ENCODE results near the gene KRT20.

DNA sequence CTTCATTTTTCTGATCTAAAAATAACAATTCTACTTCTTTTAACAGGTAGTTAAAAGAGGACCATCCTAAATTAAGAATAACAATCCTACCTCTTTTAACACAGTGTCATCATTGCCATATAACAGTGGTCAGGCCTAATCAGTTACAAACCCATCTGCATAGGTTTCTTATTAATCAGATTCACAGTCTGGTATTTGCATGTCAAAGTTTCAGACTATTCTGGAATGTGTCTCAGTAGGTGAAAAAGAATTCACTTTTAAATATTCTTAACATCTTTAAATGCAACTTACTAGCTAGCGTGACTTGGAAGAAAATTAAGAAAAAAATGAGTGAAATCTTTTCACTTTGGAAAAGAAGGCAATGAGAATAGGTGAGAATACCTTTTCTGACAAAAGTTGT, 11.2 kb downstream of the KRT20 start:
- TF ChIP-seq, protein P1, sequence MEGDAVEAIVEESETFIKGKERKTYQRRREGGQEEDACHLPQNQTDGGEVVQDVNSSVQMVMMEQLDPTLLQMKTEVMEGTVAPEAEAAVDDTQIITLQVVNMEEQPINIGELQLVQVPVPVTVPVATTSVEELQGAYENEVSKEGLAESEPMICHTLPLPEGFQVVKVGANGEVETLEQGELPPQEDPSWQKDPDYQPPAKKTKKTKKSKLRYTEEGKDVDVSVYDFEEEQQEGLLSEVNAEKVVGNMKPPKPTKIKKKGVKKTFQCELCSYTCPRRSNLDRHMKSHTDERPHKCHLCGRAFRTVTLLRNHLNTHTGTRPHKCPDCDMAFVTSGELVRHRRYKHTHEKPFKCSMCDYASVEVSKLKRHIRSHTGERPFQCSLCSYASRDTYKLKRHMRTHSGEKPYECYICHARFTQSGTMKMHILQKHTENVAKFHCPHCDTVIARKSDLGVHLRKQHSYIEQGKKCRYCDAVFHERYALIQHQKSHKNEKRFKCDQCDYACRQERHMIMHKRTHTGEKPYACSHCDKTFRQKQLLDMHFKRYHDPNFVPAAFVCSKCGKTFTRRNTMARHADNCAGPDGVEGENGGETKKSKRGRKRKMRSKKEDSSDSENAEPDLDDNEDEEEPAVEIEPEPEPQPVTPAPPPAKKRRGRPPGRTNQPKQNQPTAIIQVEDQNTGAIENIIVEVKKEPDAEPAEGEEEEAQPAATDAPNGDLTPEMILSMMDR (optimal IDR thresholded peaks at IDR 0.05 in 1 of 3, IDR thresholded peaks at IDR 0.05 in 1 of 3, conservative IDR thresholded peaks at IDR 0.05 in 1 of 3; ENCODE audit: extremely low read depth in 1 of 3, insufficient read depth in 2 of 3, low read length in 3 of 3): no peak
- no peak for TF ChIP-seq EZH2 (IDR thresholded peaks at IDR 0.05; ENCODE audit: low read length)

All from keratinocyte (primary cell).